Naive thymus-derived CD4-positive, alpha-beta T cell (primary cell): Measurements from ENCODE around the gene PKP1. TPM values are rescaled to one million over a fixed set of nuclear protein-coding genes. Genes with fewer than 3 reads are reported as not detected.

Experiments
- ATAC-seq: fragments of 150-1000 bp; cut with Tn5 transposase; 2 replicates; pipeline ENCODE4 v1.10.0; 2021; ENCODE audit warnings: mild to moderate bottlenecking, moderate library complexity
- CTCF ChIA-PET: fragments of 350-600 bp; sonication (Branson Sonifier 250); formaldehyde crosslinking; loops from one replicate; lab custom pipeline; 2021; ENCODE audit warnings: antibody characterized with exemption; lab: Charles Lee
- POLR2A ChIA-PET: fragments of 350-600 bp; sonication (Branson Sonifier 250); formaldehyde crosslinking; loops from one replicate; lab custom pipeline; 2021; ENCODE audit warnings: antibody characterized with exemption, inconsistent platforms; lab: Charles Lee
- DNase-seq, 9 donors: peaks; one replicate each; pipeline versions ENCODE4 v3.0.0 to v3.0.0-alpha.2; 2020 to 2022; ENCODE audit warnings: mixed read lengths in 1 of 9
- H3K27ac ChIP-seq: one replicate; pipeline ENCODE4 v1.7.0; 2013; ENCODE audit warnings: mild to moderate bottlenecking, low read depth, low read length, moderate library complexity
- H3K27me3 ChIP-seq, 2 donors: one replicate each; pipeline ENCODE4 v1.7.0; 2013; ENCODE audit warnings: low read length in 2 of 2, mild to moderate bottlenecking in 2 of 2, moderate library complexity in 2 of 2; ENCODE audit not compliant: control insufficient read depth in 2 of 2, insufficient read depth in 2 of 2
- H3K36me3 ChIP-seq, 3 experiments: 1 replicate in 2 of 3; 2 replicates in 1 of 3; pipeline ENCODE4 v1.7.0; 2013; ENCODE audit warnings: low read length in 3 of 3, mild to moderate bottlenecking in 3 of 3, moderate library complexity in 1 of 3; ENCODE audit not compliant: insufficient read depth in 3 of 3, control insufficient read depth in 2 of 3
- H3K4me1 ChIP-seq, 2 donors: one replicate each; pipeline ENCODE4 v1.7.0; 2013; ENCODE audit warnings: low read length in 2 of 2, mild to moderate bottlenecking in 2 of 2, moderate library complexity in 1 of 2; ENCODE audit not compliant: control insufficient read depth in 2 of 2, insufficient read depth in 2 of 2
- H3K4me3 ChIP-seq: 2 replicates; pipeline ENCODE4 v1.7.0; 2013; ENCODE audit warnings: mild to moderate bottlenecking, low read length
- H3K9me3 ChIP-seq, 3 experiments: 1 replicate in 2 of 3; 2 replicates in 1 of 3; pipeline ENCODE4 v1.7.0; 2013; ENCODE audit warnings: low read length in 3 of 3; ENCODE audit not compliant: control insufficient read depth in 2 of 3
- H3K27ac Mint-ChIP-seq, 9 donors: one replicate each; pipeline ENCODE4 v1.8.0; 2020 to 2022; ENCODE audit warnings: mixed read lengths in 9 of 9, mild to moderate bottlenecking in 8 of 9, moderate library complexity in 5 of 9, inconsistent platforms in 2 of 9
- H3K27me3 Mint-ChIP-seq, 5 donors: one replicate each; pipeline ENCODE4 v1.8.0; 2021 to 2022; ENCODE audit warnings: mixed read lengths in 5 of 5, mild to moderate bottlenecking in 1 of 5
- H3K36me3 Mint-ChIP-seq, 5 donors: one replicate each; pipeline ENCODE4 v1.8.0; 2020 to 2022; ENCODE audit warnings: mixed read lengths in 5 of 5, mild to moderate bottlenecking in 3 of 5, inconsistent platforms in 1 of 5
- H3K4me1 Mint-ChIP-seq, 7 donors: one replicate each; pipeline ENCODE4 v1.8.0; 2020 to 2022; ENCODE audit warnings: mixed read lengths in 7 of 7, mild to moderate bottlenecking in 3 of 7, inconsistent platforms in 1 of 7
- H3K4me3 Mint-ChIP-seq, 10 donors: one replicate each; pipeline ENCODE4 v1.8.0; 2020 to 2022; ENCODE audit warnings: mild to moderate bottlenecking in 10 of 10, mixed read lengths in 10 of 10, moderate library complexity in 6 of 10, inconsistent platforms in 2 of 10
- H3K9me3 Mint-ChIP-seq, 11 donors: one replicate each; pipeline ENCODE4 v1.8.0; 2020 to 2022; ENCODE audit warnings: mixed read lengths in 11 of 11, mild to moderate bottlenecking in 4 of 11, inconsistent platforms in 1 of 11, moderate library complexity in 1 of 11
- intact Hi-C, 2 donors: fragments of 100-400 bp; cut with micrococcal nuclease; formaldehyde crosslinking; loops; one replicate each; pipeline ENCODE4 v1.15.1; 2023
- polyA plus RNA-seq, 2 donors: library from polyadenylated mRNA; unstranded; fragments of 300-500 nt; fragmentation: Illumina TruSeq; gene quantifications; one replicate each; pipeline ENCODE4 v1.2.3, GENCODE V29; 2021
- total RNA-seq, 6 experiments: library from RNA in 5 of 6; stranded (reverse) in 5 of 6; gene quantifications; 1 replicate in 5 of 6; 2 replicates in 1 of 6; pipeline ENCODE4 v1.2.3 and lab custom pipeline; 2021 to 2026

Gene PKP1
- total and polyA plus RNA-seq, 7 experiments from 2014 or later = not detected

DNA sequence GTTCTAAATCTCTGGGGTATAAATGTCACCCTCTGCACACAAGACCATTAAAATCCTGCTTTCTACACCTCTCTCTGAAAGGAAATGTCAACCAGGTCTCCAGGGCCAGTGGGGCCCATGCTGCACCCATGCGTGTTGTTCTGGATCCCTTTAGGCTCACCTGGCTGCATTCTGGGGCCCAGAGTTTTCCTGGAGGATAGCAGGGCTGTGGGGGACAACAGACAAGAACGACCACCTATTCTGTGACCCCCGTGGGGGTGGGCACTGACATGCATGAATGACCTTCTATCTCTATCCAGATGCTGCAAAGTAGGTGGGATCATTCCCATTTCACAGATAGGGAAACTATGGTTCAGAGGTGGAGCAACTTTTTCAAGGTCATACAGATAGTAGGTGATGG lies 52.6 kb downstream of the PKP1 start:
- Histone ChIP-seq H3K4me1 (no peaks in the 10 kb centered on the region), H3K27me3 (no peaks in the 10 kb centered on the region), H3K36me3 (no peaks in the 10 kb centered on the region), H3K4me3 (no peak overlapping the region), H3K27ac (no peak overlapping the region), H3K9me3 (no peaks in the 10 kb centered on the region)
- ATAC-seq (no peak), DNase-seq (no peak)
- ChIA-PET CTCF (no interaction called here), POLR2A (no interaction called here)
- H3K4me3 Mint-ChIP-seq = no peak overlapping the region
- intact Hi-C loops = no loop called here
- no peaks in the 10 kb centered on the region for H3K36me3 Mint-ChIP-seq
- no peak overlapping the region for H3K27ac Mint-ChIP-seq
- H3K27me3 Mint-ChIP-seq = peaks cover 0 to 8% (median 3%) of the 10 kb centered on the region in 5 donors
- peaks cover 0 to 4% (median 0%) of the 10 kb centered on the region in 11 donors for H3K9me3 Mint-ChIP-seq
- H3K4me1 Mint-ChIP-seq = no peaks in the 10 kb centered on the region

DNA sequence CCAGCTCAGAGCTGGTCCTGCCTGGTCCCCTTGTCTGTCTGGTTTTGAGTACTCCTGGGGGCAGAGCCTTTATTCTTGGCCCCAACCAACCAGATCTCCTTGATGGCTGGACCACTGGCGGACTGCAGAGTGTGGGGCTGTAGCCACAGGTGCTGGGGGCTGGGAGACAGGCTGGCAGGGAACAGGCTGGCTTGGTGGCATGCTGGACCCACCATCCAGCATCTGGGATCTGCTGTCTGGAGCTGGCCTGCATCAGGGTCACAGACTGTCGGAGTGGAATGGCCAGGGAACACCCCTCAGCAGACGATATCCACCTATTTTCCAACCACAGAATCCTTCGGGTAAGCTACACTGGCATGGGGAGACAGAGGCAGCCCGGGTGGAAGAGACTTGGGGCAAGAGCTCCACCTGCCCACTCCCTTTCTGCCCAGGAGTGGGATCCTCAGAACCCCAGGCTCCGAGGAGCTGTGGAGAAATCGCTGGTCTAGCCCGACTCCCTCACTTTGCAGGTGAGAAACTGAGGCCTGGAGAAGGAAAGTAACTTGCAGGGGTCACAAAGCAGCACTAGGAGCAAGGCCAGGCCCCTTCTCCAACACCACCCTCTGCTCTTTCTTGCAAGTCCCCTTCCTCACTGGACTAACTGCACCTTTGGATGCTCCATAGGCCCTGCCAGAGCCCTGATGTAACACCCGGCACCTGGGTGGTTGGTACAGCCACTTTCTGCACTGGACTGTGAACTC lies 53.6 kb downstream of the PKP1 start:
- Histone ChIP-seq H3K4me1 (no peaks in the 10 kb centered on the region), H3K36me3 (no peaks in the 10 kb centered on the region), H3K9me3 (no peaks in the 10 kb centered on the region), H3K4me3 (no peak overlapping the region), H3K27ac (no peak overlapping the region), H3K27me3 (no peaks in the 10 kb centered on the region)
- Mint-ChIP-seq H3K27ac (no peak overlapping the region), H3K4me3 (no peak overlapping the region), H3K27me3 (peaks cover 0 to 14% (median 8%) of the 10 kb centered on the region in 5 donors), H3K4me1 (no peaks in the 10 kb centered on the region), H3K9me3 (peaks cover 0 to 4% (median 0%) of the 10 kb centered on the region in 11 donors), H3K36me3 (no peaks in the 10 kb centered on the region)
- ATAC-seq (no peak), DNase-seq (no peak)
- intact Hi-C loops = no loop called here
- CTCF ChIA-PET = no interaction called here
- POLR2A ChIA-PET = no interaction called here

DNA sequence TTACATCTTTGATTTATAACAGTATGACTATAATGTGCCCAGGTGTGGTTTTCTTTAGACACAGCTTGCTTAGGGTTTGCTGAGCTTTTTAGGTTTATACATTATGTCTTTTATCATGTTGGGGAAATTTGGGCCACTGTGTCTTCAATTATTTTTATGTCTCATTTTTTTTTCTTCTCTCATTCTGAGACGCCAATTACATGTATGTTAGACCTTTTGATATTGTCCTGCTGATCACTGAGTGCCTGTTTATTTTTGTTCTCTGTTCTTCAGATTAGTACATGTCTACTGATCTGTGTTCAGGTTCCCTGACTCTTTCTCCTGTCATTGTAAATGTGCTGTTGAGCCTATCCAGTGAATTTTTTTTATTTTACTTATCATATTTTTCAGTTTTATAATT lies 58.1 kb downstream of the PKP1 start:
- Histone ChIP-seq H3K36me3 (no peaks in the 10 kb centered on the region), H3K9me3 (no peaks in the 10 kb centered on the region), H3K27me3 (no peaks in the 10 kb centered on the region), H3K4me1 (no peaks in the 10 kb centered on the region), H3K27ac (no peak overlapping the region), H3K4me3 (no peak overlapping the region)
- Mint-ChIP-seq H3K4me3 (no peak overlapping the region), H3K27ac (no peak overlapping the region), H3K9me3 (peaks cover 0 to 4% (median 0%) of the 10 kb centered on the region in 11 donors), H3K27me3 (peaks cover 9 to 24% (median 14%) of the 10 kb centered on the region in 5 donors), H3K4me1 (no peaks in the 10 kb centered on the region), H3K36me3 (no peaks in the 10 kb centered on the region)
- CTCF ChIA-PET = no interaction called here
- ATAC-seq (no peak), DNase-seq (no peak)
- POLR2A ChIA-PET = no interaction called here
- intact Hi-C loops = no loop called here

DNA sequence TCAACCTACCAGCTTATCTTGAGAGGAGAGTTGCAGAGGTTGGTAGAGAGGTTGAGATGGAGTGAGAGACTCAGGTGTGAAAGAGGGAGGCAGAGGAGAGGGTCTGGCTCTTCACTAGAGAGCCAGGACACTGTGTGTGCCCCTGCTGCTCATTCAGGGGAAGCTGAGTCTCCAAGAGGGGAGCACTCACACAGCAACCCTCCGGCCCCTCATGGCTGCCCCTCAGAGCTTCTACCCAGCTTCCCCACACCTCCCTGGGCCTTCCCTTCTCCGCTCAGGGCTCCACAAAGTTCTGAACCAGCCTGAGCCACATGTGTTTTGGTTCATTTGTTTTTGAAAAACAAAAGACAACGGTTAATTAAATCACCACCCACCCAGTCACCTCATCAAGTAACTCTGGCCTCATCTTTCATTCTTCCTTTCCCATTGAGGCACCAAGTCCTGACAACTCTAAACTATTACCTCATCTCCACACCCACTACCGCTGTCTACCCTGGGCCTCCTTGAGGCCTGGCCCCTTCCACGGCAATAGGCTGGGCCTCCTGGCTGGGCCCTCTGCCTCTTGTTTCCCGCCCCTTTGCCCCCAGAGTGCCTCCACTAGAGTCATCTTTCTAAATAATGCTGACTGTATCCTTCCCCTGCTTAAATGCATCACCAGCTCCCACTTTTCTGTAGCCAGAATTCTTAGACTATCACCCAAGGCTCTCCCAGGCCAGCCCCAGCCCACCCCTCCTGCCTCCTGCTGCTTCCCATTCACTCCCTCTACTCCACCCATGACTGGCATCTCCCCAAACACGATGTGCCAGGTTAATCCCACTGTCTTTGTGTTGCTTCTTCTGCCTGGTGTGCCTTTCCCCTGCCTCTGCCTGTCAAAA lies 61.1 kb downstream of the PKP1 start:
- intact Hi-C loops = no loop called here

DNA sequence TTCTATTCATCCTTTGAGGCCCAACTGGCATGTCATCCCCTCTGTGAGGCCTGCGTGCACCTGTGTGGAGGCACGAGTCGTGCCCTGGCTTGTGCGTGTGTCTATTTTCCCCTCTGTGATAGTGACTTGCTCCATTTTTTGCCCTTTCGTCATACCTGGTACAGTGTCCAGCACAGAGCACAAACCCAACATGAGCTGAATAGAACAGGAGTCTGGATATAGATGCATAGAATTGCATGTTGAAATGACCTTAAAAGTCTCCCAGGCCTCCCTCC lies 61.7 kb downstream of the PKP1 start:
- Mint-ChIP-seq H3K9me3 (peaks cover 0 to 4% (median 0%) of the 10 kb centered on the region in 11 donors), H3K27ac (no peak overlapping the region)
- POLR2A ChIA-PET = no interaction called here

More for the DNA sequence above, 61.1 kb downstream of the PKP1 start:
- Mint-ChIP-seq H3K27ac (no peak overlapping the region), H3K9me3 (peaks cover 0 to 4% (median 0%) of the 10 kb centered on the region in 11 donors), H3K36me3 (no peaks in the 10 kb centered on the region), H3K4me1 (no peaks in the 10 kb centered on the region), H3K4me3 (no peak overlapping the region), H3K27me3 (peaks cover 9 to 40% (median 19%) of the 10 kb centered on the region in 5 donors)
- H3K9me3 ChIP-seq = no peaks in the 10 kb centered on the region
- DNase-seq (no peak), ATAC-seq (no peak)
- H3K4me1 ChIP-seq = no peaks in the 10 kb centered on the region
- ChIA-PET CTCF (no interaction called here), POLR2A (no interaction called here)
- H3K27me3 ChIP-seq = no peaks in the 10 kb centered on the region
- no peak overlapping the region for H3K4me3 ChIP-seq
- no peak overlapping the region for H3K27ac ChIP-seq
- H3K36me3 ChIP-seq = no peaks in the 10 kb centered on the region

DNA sequence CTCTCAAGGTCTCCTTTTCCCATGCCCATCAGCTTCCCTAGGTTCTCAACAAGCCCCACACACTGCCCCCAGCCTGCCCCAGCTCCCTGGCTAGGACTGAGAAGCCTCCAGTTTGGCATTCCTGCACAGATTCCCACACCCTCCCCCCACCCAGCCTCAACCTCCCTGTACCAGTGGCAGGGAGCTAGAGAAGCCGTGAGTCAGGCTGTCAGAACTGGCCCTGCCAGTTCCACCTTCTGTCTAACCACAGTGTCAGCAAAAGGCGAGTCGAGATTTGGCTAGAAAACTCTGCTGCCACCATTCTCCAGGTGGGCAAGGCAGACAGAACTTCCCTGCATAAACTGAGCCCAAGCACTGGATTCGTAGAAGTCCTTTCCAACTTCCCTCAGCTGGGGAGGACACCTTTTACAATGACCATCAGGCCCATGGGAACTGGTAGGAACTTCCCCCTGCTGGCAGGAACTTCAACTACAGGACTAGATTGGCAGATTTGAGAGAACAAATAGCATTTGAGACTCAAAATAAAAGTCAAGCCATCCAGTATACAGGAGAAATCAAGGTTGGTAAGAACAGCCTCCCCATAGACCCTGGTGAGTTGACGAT lies 63.1 kb downstream of the PKP1 start:
- no peaks in the 10 kb centered on the region for H3K4me1 ChIP-seq
- H3K4me3 ChIP-seq = no peak overlapping the region
- no peaks in the 10 kb centered on the region for H3K36me3 Mint-ChIP-seq
- no peak overlapping the region for H3K4me3 Mint-ChIP-seq
- intact Hi-C loops = no loop called here
- H3K27ac Mint-ChIP-seq = no peak overlapping the region
- ATAC-seq (no peak), DNase-seq (no peak)
- no peaks in the 10 kb centered on the region for H3K36me3 ChIP-seq
- H3K27me3 Mint-ChIP-seq = peaks cover 5 to 45% (median 16%) of the 10 kb centered on the region in 5 donors
- no peak overlapping the region for H3K27ac ChIP-seq
- CTCF ChIA-PET = no interaction called here
- no peaks in the 10 kb centered on the region for H3K27me3 ChIP-seq
- H3K4me1 Mint-ChIP-seq = no peaks in the 10 kb centered on the region
- POLR2A ChIA-PET = no interaction called here
- peaks cover 0 to under 1% (median 0%) of the 10 kb centered on the region in 11 donors for H3K9me3 Mint-ChIP-seq
- no peaks in the 10 kb centered on the region for H3K9me3 ChIP-seq

More for the DNA sequence above, 61.7 kb downstream of the PKP1 start:
- ATAC-seq (no peak), DNase-seq (no peak)
- Histone ChIP-seq H3K27ac (no peak overlapping the region), H3K4me3 (no peak overlapping the region), H3K4me1 (no peaks in the 10 kb centered on the region), H3K9me3 (no peaks in the 10 kb centered on the region), H3K36me3 (no peaks in the 10 kb centered on the region), H3K27me3 (no peaks in the 10 kb centered on the region)
- Mint-ChIP-seq H3K27me3 (peaks cover 9 to 38% (median 16%) of the 10 kb centered on the region in 5 donors), H3K4me3 (no peak overlapping the region), H3K36me3 (no peaks in the 10 kb centered on the region), H3K4me1 (no peaks in the 10 kb centered on the region)
- CTCF ChIA-PET = no interaction called here
- intact Hi-C loops = no loop called here
